Thyroid gland (tissue), 4 donors: ENCODE data around the gene EFCAB7. TPM values are rescaled to one million over a fixed set of nuclear protein-coding genes. Genes with fewer than 3 reads are reported as not detected.

Experiments used
- DNase-seq, 2 donors: peaks; one replicate each; pipeline ENCODE4 v3.0.0-alpha.2; 2019
- H3K27ac ChIP-seq, 3 donors: fragments of 200-600 bp; sonication (generic); 1 replicate in 2 of 3; 2 replicates in 1 of 3; pipeline ENCODE4 v1.5.1; 2016 to 2019; ENCODE audit warnings: mild to moderate bottlenecking in 1 of 3, moderate library complexity in 1 of 3
- H3K27me3 ChIP-seq: fragments of 200-600 bp; sonication (generic); one replicate; pipeline ENCODE4 v1.5.1; 2019
- H3K36me3 ChIP-seq, 2 donors: fragments of 200-600 bp; sonication (generic); one replicate each; pipeline ENCODE4 v1.5.1; 2016 to 2019
- H3K4me1 ChIP-seq, 2 donors: fragments of 200-600 bp; sonication (generic); one replicate each; pipeline ENCODE4 v1.5.1; 2017 to 2019
- H3K4me3 ChIP-seq, 3 donors: fragments of 200-600 bp; sonication (generic); replicated peaks in 1 of 3; 1 replicate in 2 of 3; 2 replicates in 1 of 3; pipeline ENCODE4 v1.5.1; 2016; ENCODE audit warnings: mild to moderate bottlenecking in 1 of 3
- H3K9me3 ChIP-seq: fragments of 200-600 bp; sonication (generic); one replicate; pipeline ENCODE4 v1.5.1; 2017
- POLR2A ChIP-seq, 2 donors: fragments of 450-650 bp; IDR thresholded peaks; one replicate each; pipeline ENCODE4 v1.6.1; 2017; ENCODE audit warnings: antibody characterized with exemption in 2 of 2, mild to moderate bottlenecking in 2 of 2, moderate library complexity in 1 of 2
- WGBS, 2 donors: methylation state at CpG; one replicate each; pipeline ENCODE4 v1.1.5; 2017; 5-methylcytosine and 5-hydroxymethylcytosine counted together
- intact Hi-C: fragments of 100-400 bp; cut with DNase I; formaldehyde crosslinking; loops from one replicate; pipeline ENCODE4 v1.15.1; 2023
- total RNA-seq, 4 donors: library from RNA; depleted of rRNA; stranded (reverse); fragments of >200 nt; gene quantifications; one replicate each; pipeline ENCODE4 v1.2.3, GENCODE V29; 2016
- TF ChIP-seq, protein P1 (sequence below), 6 experiments: fragments of 200-600 bp in 3 of 6; fragments of 450-650 bp in 3 of 6; sonication (generic) in 3 of 6; IDR thresholded peaks; one replicate each; pipeline ENCODE4 v1.5.1; 2016 to 2019; ENCODE audit warnings: antibody characterized with exemption in 6 of 6, mild to moderate bottlenecking in 2 of 6, inconsistent platforms in 1 of 6, moderate library complexity in 1 of 6

The EFCAB7 gene
- total RNA-seq, 4 donors from 2014 or later, result 8.3 to 11.7 (median 10.0) TPM

DNA sequence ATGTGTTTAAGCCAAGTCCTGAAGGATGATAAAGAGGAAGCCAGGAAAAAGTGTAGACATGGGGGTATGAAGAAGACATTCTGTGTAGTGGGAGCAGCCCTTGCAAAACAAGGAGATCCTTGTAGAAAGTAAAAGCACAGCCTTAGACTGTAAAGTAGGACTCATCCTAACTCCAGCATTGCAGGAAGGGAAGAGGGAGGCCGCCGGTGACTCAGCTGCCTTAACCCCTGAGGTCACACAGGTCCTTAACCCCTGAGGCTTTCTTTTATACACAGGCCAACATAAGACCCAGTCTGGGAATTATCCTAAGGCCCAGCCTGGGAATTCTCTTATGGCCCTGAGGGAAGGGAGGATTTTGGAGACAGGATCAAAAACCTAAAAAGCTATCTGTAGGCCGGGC lies 87.9 kb downstream of the EFCAB7 start:
- Histone ChIP-seq H3K9me3 (no peaks in the 10 kb centered on the region), H3K4me1 (no peaks in the 10 kb centered on the region), H3K27me3 (no peaks in the 10 kb centered on the region), H3K27ac (no peak overlapping the region), H3K36me3 (no peaks in the 10 kb centered on the region), H3K4me3 (no peak overlapping the region)
- intact Hi-C loops, result loop anchor here (10.0 kb wide), 1 partner anchor 524 kb away; no protein-coding TSS in a partner anchor
- DNase-seq, result no peak
- TF ChIP-seq POLR2A (IDR thresholded peaks at IDR 0.05), result no peak
- TF ChIP-seq, protein P1, sequence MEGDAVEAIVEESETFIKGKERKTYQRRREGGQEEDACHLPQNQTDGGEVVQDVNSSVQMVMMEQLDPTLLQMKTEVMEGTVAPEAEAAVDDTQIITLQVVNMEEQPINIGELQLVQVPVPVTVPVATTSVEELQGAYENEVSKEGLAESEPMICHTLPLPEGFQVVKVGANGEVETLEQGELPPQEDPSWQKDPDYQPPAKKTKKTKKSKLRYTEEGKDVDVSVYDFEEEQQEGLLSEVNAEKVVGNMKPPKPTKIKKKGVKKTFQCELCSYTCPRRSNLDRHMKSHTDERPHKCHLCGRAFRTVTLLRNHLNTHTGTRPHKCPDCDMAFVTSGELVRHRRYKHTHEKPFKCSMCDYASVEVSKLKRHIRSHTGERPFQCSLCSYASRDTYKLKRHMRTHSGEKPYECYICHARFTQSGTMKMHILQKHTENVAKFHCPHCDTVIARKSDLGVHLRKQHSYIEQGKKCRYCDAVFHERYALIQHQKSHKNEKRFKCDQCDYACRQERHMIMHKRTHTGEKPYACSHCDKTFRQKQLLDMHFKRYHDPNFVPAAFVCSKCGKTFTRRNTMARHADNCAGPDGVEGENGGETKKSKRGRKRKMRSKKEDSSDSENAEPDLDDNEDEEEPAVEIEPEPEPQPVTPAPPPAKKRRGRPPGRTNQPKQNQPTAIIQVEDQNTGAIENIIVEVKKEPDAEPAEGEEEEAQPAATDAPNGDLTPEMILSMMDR (IDR thresholded peaks at IDR 0.05), result no peak
- WGBS, 2 donors, result 77 to 84% methylated on average over 3 of the region's 3 CpGs

DNA sequence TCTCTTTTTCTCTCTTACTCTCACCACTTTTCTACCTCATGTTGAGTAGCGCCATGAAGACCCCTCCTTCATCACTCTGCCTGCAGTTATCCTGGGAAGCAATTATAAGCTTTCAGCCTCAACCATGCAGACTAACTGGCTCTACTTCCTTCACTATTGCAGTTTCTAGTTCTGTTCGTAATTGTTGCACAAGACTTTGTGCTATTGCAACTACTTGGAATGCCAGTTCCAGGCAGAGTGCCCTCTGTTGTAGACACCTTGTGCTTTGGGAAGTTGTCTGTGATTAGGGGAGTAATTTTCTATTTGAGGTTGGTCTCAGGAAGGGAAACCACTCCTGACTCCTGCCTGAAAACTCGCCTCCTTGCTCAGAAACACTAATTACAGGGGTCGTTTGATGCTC lies 89.2 kb downstream of the EFCAB7 start:
- H3K4me1 ChIP-seq, result no peaks in the 10 kb centered on the region
- H3K4me3 ChIP-seq, result no peak overlapping the region
- H3K36me3 ChIP-seq, result no peaks in the 10 kb centered on the region
- no peak for DNase-seq
- no peak for TF ChIP-seq POLR2A (IDR thresholded peaks at IDR 0.05)
- TF ChIP-seq, protein P1 (IDR thresholded peaks at IDR 0.05), result no peak
- H3K27ac ChIP-seq, result no peak overlapping the region
- H3K27me3 ChIP-seq, result no peaks in the 10 kb centered on the region
- intact Hi-C loops, result loop anchor here (10.0 kb wide), 1 partner anchor 522 kb away; no protein-coding TSS in a partner anchor
- WGBS, 2 donors, result 79 to 89% methylated on average over 4 of the region's 4 CpGs
- no peaks in the 10 kb centered on the region for H3K9me3 ChIP-seq

GRCh38 chr1:63612971-63613370 lies 89.6 kb downstream of the EFCAB7 start:
- Histone ChIP-seq H3K9me3 (no peaks in the 10 kb centered on the region), H3K4me3 (no peak overlapping the region), H3K36me3 (no peaks in the 10 kb centered on the region), H3K27ac (no peak overlapping the region), H3K4me1 (no peaks in the 10 kb centered on the region), H3K27me3 (no peaks in the 10 kb centered on the region)
- no peak for DNase-seq
- TF ChIP-seq, protein P1 (IDR thresholded peaks at IDR 0.05), result no peak
- no peak for TF ChIP-seq POLR2A (IDR thresholded peaks at IDR 0.05)
- intact Hi-C loops, result loop anchor here (10.0 kb wide), 1 partner anchor 522 kb away; no protein-coding TSS in a partner anchor

DNA sequence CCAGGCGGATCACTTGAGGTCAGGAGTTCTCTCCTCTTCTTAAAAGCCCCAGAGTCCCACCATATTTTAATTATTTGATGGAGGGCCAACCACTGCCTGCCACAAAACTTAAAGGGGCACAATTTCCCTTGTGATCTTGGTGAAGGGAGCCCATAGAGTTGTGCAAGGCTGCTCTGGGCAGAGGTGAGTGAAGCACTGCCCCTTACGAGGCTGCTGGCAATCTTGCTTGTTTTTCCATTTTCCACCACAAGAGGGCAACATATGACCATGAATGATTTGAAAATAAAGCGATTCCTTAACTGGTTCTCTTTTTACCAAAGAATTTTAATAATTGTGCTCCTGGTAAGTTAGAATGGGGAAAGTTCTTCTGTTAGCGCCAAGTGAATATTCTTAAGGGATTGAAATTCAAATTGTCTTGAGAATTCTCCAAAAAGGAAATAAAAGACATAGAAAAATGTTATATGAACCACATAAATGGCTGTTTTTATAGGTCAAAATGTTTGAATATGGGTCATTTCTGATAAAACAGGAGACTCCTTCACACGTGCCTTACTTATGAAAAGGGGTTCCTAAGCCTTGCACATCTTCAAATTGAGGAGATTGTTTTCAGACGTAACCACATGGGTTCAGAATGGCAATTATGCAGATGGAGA lies 92.6 kb downstream of the EFCAB7 start:
- H3K9me3 ChIP-seq, result no peaks in the 10 kb centered on the region
- peaks cover 0 to 4% of the 10 kb centered on the region in 2 donors for H3K4me1 ChIP-seq
- intact Hi-C loops, result loop anchor here (5.0 to 10.0 kb wide), 2 partner anchors 519 to 631 kb away; no protein-coding TSS in a partner anchor
- DNase-seq, result peak; percentile 51 to 54
- no peak overlapping the region for H3K27ac ChIP-seq
- no peak for TF ChIP-seq POLR2A (IDR thresholded peaks at IDR 0.05)
- TF ChIP-seq, protein P1 (IDR thresholded peaks at IDR 0.05), result peak; percentile 52 to 83 (median 76)
- no peak overlapping the region for H3K4me3 ChIP-seq
- H3K27me3 ChIP-seq, result no peaks in the 10 kb centered on the region
- 36 to 41% methylated on average over 6 of the region's 6 CpGs for WGBS, 2 donors
- H3K36me3 ChIP-seq, result no peaks in the 10 kb centered on the region

DNA sequence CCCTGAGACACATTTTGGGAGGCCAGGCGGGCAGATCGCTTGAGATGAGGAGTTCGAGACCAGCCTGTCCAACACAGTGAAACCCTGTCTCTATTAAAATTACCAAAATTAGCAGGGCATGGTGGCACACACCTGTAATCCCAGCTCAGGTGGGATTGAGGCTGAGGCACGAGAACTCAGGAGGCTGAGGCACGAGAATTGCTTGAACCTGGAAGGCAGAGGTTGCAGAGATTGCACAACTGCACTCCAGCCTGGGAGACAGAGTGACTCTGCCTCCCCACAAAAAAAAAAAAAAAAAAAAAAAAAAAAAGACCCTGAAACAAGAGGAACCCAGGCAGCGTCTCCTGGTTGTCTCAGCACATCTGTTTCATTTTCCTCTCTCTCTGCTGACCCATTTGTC lies 94.1 kb downstream of the EFCAB7 start:
- Histone ChIP-seq H3K36me3 (no peaks in the 10 kb centered on the region), H3K4me3 (no peak overlapping the region), H3K27me3 (no peaks in the 10 kb centered on the region), H3K4me1 (peaks cover 0 to 9% of the 10 kb centered on the region in 2 donors), H3K9me3 (no peaks in the 10 kb centered on the region), H3K27ac (no peak overlapping the region)
- intact Hi-C loops, result loop anchor here (5.0 to 10.0 kb wide), 2 partner anchors 517 to 630 kb away; no protein-coding TSS in a partner anchor
- 95 to 98% methylated on average over 6 of the region's 6 CpGs for WGBS, 2 donors
- TF ChIP-seq, protein P1 (IDR thresholded peaks at IDR 0.05), result no peak
- no peak for TF ChIP-seq POLR2A (IDR thresholded peaks at IDR 0.05)
- no peak for DNase-seq
